GM19324 (cell line): Measurements from ENCODE around the gene FGGY.
"Not testable (repeated sequence)": the region's sequence is repeated elsewhere in the genome, so short reads cannot be mapped to it uniquely, and the experiment has no call there.

Experiments
- ATAC-seq: cut with Tn5 transposase; IDR thresholded peaks from one replicate; pipeline ENCODE4 v1.9.1; 2021; ENCODE audit warnings: mild to moderate bottlenecking, moderate library complexity; ENCODE audit not compliant: unreplicated experiment, low FRiP score

Gene FGGY

GRCh38 chr1:59558580-59558979 is 261.7 kb downstream of the FGGY start:
- ATAC-seq: not testable (repeated sequence)

- peak; percentile 51 for ATAC-seq
Observed at GRCh38 chr1:59560807-59561450, 264.0 kb downstream of the FGGY start.

- ATAC-seq: no peak
Observed at GRCh38 chr1:59561796-59562195, 264.9 kb downstream of the FGGY start.

- ATAC-seq: no peak
Observed at GRCh38 chr1:59564192-59564891, 267.4 kb downstream of the FGGY start.

- no peak for ATAC-seq
Observed at GRCh38 chr1:59565611-59566410, 268.9 kb downstream of the FGGY start.

- ATAC-seq: no peak
Observed at GRCh38 chr1:59568158-59568935, 271.5 kb downstream of the FGGY start.

- no peak for ATAC-seq
Observed at GRCh38 chr1:59569198-59569597, 272.3 kb downstream of the FGGY start.

GRCh38 chr1:59570524-59570923 is 273.6 kb downstream of the FGGY start:
- peak; percentile 80 for ATAC-seq

GRCh38 chr1:59574085-59574484 is 277.2 kb downstream of the FGGY start:
- ATAC-seq: no peak

GRCh38 chr1:59577774-59578173 is 280.9 kb downstream of the FGGY start:
- no peak for ATAC-seq

- no peak for ATAC-seq
Observed at GRCh38 chr1:59579222-59579621, 282.3 kb downstream of the FGGY start.

- ATAC-seq: no peak
Observed at GRCh38 chr1:59580257-59580656, 283.4 kb downstream of the FGGY start.

- ATAC-seq: not testable (repeated sequence)
Observed at GRCh38 chr1:59592410-59592809, 295.5 kb downstream of the FGGY start.

- ATAC-seq: no peak
Observed at GRCh38 chr1:59592924-59593323, 296.0 kb downstream of the FGGY start.

- no peak for ATAC-seq
Observed at GRCh38 chr1:59593798-59594790, 297.2 kb downstream of the FGGY start.

- ATAC-seq: no peak
Observed at GRCh38 chr1:59595774-59596173, 298.9 kb downstream of the FGGY start.

GRCh38 chr1:59596432-59596831 is 299.5 kb downstream of the FGGY start:
- ATAC-seq: no peak

- no peak for ATAC-seq
Observed at GRCh38 chr1:59596956-59597355, 300.1 kb downstream of the FGGY start.

- ATAC-seq: no peak
Observed at GRCh38 chr1:59597420-59598119, 300.7 kb downstream of the FGGY start.
